ENCODE measurements around the gene C1RL. TPM values are rescaled to one million over a fixed set of nuclear protein-coding genes. Genes with fewer than 3 reads are reported as not detected.

C1RL gene
- total and polyA plus RNA-seq, 12 donors, result 4.5 to 24.9 (median 8.1) TPM

GRCh38 chr12:7066596-7066995 lies 42.4 kb downstream of the C1RL start:
- intact Hi-C loops (cut with DNase I), result no loop called here
- no peaks in the 10 kb centered on the region for H3K27me3 ChIP-seq
- no peak for DNase-seq
- no peak overlapping the region for H3K4me3 ChIP-seq
- H3K4me1 ChIP-seq, result peaks cover 0 to 25% (median 18%) of the 10 kb centered on the region in 9 donors
- ATAC-seq, result no peak
- peaks cover 0 to 60% (median 0%) of the 10 kb centered on the region in 9 donors for H3K36me3 ChIP-seq
- WGBS, 2 donors, result 86 to 95% methylated on average over 2 of the region's 2 CpGs
- no peaks in the 10 kb centered on the region for H3K9me3 ChIP-seq
- TF ChIP-seq, protein P1, sequence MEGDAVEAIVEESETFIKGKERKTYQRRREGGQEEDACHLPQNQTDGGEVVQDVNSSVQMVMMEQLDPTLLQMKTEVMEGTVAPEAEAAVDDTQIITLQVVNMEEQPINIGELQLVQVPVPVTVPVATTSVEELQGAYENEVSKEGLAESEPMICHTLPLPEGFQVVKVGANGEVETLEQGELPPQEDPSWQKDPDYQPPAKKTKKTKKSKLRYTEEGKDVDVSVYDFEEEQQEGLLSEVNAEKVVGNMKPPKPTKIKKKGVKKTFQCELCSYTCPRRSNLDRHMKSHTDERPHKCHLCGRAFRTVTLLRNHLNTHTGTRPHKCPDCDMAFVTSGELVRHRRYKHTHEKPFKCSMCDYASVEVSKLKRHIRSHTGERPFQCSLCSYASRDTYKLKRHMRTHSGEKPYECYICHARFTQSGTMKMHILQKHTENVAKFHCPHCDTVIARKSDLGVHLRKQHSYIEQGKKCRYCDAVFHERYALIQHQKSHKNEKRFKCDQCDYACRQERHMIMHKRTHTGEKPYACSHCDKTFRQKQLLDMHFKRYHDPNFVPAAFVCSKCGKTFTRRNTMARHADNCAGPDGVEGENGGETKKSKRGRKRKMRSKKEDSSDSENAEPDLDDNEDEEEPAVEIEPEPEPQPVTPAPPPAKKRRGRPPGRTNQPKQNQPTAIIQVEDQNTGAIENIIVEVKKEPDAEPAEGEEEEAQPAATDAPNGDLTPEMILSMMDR (IDR thresholded peaks at IDR 0.05), result no peak
- no peak overlapping the region for H3K27ac ChIP-seq

- TF ChIP-seq, protein P1 (IDR thresholded peaks at IDR 0.05), result no peak
- DNase-seq, result no peak
- H3K4me3 ChIP-seq, result no peak overlapping the region
- H3K27ac ChIP-seq, result no peak overlapping the region
- H3K36me3 ChIP-seq, result peaks cover 0 to 56% (median 0%) of the 10 kb centered on the region in 9 donors
- no peaks in the 10 kb centered on the region for H3K9me3 ChIP-seq
- intact Hi-C loops (cut with DNase I), result no loop called here
- no peak for ATAC-seq
- WGBS, 2 donors, result 91 to 93% methylated on average over 7 of the region's 7 CpGs
- peaks cover 0 to 35% (median 26%) of the 10 kb centered on the region in 9 donors for H3K4me1 ChIP-seq
- H3K27me3 ChIP-seq, result no peaks in the 10 kb centered on the region
These were observed 43.9 kb downstream of the C1RL start for GRCh38 chr12:7065073-7065623.

DNA sequence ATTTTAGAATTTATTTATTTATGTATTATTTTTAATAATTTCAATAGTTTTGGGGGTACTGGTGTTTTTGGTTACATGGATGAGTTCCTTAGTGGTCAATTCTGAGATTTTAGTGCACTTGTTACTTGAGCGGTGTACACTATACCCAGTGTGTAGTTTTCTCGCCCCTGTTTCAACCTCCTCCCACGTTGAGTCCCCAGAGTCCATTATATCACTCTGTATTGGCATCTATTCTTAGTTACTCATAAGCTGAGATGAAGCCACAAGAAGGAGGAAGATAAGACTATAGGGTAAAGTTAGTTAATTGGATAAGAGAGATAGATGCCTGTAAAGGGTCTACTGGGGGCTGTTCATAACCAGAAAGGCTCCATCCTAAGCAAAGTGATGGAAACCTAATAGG lies 44.5 kb downstream of the C1RL start:
- H3K36me3 ChIP-seq, result peaks cover 0 to 50% (median 0%) of the 10 kb centered on the region in 9 donors
- no peak overlapping the region for H3K27ac ChIP-seq
- DNase-seq (no peak), ATAC-seq (peak in 1 of 8 donors; percentile 17)
- no peaks in the 10 kb centered on the region for H3K9me3 ChIP-seq
- H3K4me3 ChIP-seq, result no peak overlapping the region
- TF ChIP-seq, protein P1 (IDR thresholded peaks at IDR 0.05), result no peak
- H3K27me3 ChIP-seq, result no peaks in the 10 kb centered on the region
- intact Hi-C loops (cut with DNase I), result loop anchor here in 2 of 10 donors (5.0 kb wide), 2 partner anchors 33 to 43 kb away; partner anchors contain the start of gene C1RL (in 1 of the 2)
- WGBS, 2 donors, result 55 to 63% methylated on average over 3 of the region's 3 CpGs
- peaks cover 0 to 40% (median 30%) of the 10 kb centered on the region in 9 donors for H3K4me1 ChIP-seq

- TF ChIP-seq, protein P1 (IDR thresholded peaks at IDR 0.05), result no peak
These were observed 47.4 kb downstream of the C1RL start for GRCh38 chr12:7061596-7061995.

More at GRCh38 chr12:7061596-7061995, 47.4 kb downstream of the C1RL start:
- intact Hi-C loops (cut with DNase I), result loop anchor here in 8 of 10 donors (1.0 to 5.0 kb wide), 6 partner anchors 31 to 51 kb away; partner anchors contain the start of genes C1R (in 4 of the 8) and C1RL (in 4 of the 8)
- peaks cover 0 to 30% (median 0%) of the 10 kb centered on the region in 9 donors for H3K36me3 ChIP-seq
- peak overlapping the region in 9 of 10 donors; percentile 23 to 51 (median 41) for H3K4me3 ChIP-seq
- no peak for ATAC-seq
- no peak for DNase-seq
- 94 to 98% methylated on average over 7 of the region's 7 CpGs for WGBS, 2 donors
- no peaks in the 10 kb centered on the region for H3K27me3 ChIP-seq
- peaks cover 0 to 44% (median 10%) of the 10 kb centered on the region in 9 donors for H3K4me1 ChIP-seq
- no peaks in the 10 kb centered on the region for H3K9me3 ChIP-seq
- H3K27ac ChIP-seq, result peak overlapping the region in 6 of 10 donors; percentile 57 to 90 (median 75)

Measured in heart right ventricle (tissue), 16 donors.